NCI-H1694 (cell line): ENCODE measurements around the gene ZNF727.
"Not testable (repeated sequence)": the region's sequence is repeated elsewhere in the genome, so short reads cannot be mapped to it uniquely, and the experiment has no call there.

Experiments
- DNase-seq: peaks from one replicate; lab custom pipeline; 2025; lab: John Stamatoyannopoulos, UW

Gene ZNF727

GRCh38 chr7:64045301-64046040 lies at the start of gene ZNF727:
ZNF727 (plus strand) TSS chr7:64045434; CDS start chr7:64045622, 188 bp downstream.
- DNase-seq = no peak

- no peak for DNase-seq
These were observed 46.7 kb upstream of the ZNF727 start, which contains the start of gene ZNF722 for GRCh38 chr7:63998549-63998948. ZNF722 (plus strand) TSS chr7:63998849; CDS start chr7:63998962, 113 bp downstream.

- DNase-seq = not testable (repeated sequence)
These were observed 29.7 kb upstream of the ZNF727 start for GRCh38 chr7:64015496-64015895.

- DNase-seq = no peak
These were observed 9.8 kb upstream of the ZNF727 start for GRCh38 chr7:64035388-64035787.

- DNase-seq = no peak
These were observed 8.1 kb upstream of the ZNF727 start for GRCh38 chr7:64037095-64037494.

- DNase-seq = no peak
These were observed 781 bp downstream of the ZNF727 start for GRCh38 chr7:64046041-64046389.

- not testable (repeated sequence) for DNase-seq
These were observed 32.8 kb downstream of the ZNF727 start for GRCh38 chr7:64077837-64078698.

- no peak for DNase-seq
These were observed 33.4 kb downstream of the ZNF727 start for GRCh38 chr7:64078699-64078994.

GRCh38 chr7:64087501-64087900 lies 42.3 kb downstream of the ZNF727 start:
- no peak for DNase-seq

- not testable (repeated sequence) for DNase-seq
These were observed 43.6 kb downstream of the ZNF727 start for GRCh38 chr7:64088863-64089262.
